Putamen (tissue), 1 donor: ENCODE data around the gene BICC1.
A peak's percentile ranks its signal among the peaks of the same experiment; 100 is the strongest.

ENCODE experiments used
- DNase-seq: peaks from one replicate; pipeline ENCODE4 v3.0.0-alpha.2; 2016; ENCODE audit warnings: low spot score

BICC1 gene

DNA sequence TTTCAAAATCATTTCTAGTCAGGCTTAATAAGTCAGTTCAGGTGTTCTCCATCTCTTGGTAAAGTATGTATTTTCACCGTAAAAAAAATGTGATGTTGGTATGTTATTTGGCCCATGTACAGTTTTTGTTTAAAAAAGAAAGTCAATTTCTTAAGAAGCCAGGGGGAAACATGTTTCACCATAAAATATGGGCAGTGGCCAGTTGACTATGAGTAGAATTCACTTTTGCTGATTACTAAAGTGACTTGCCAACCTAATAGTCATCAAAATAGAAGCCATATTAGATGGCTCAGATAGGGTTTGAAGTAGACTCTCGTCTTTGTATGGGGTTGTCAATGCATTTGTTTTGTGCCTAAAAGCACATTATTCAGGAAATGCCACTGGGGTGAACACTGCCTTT, 266.3 kb downstream of the BICC1 start:
- no peak for DNase-seq

GRCh38 chr10:58779594-58779993, 266.9 kb downstream of the BICC1 start:
- DNase-seq: no peak

GRCh38 chr10:58780476-58780875, 267.8 kb downstream of the BICC1 start:
- DNase-seq: no peak

GRCh38 chr10:58781873-58782488, 269.3 kb downstream of the BICC1 start:
- DNase-seq: peak; percentile 46

DNA sequence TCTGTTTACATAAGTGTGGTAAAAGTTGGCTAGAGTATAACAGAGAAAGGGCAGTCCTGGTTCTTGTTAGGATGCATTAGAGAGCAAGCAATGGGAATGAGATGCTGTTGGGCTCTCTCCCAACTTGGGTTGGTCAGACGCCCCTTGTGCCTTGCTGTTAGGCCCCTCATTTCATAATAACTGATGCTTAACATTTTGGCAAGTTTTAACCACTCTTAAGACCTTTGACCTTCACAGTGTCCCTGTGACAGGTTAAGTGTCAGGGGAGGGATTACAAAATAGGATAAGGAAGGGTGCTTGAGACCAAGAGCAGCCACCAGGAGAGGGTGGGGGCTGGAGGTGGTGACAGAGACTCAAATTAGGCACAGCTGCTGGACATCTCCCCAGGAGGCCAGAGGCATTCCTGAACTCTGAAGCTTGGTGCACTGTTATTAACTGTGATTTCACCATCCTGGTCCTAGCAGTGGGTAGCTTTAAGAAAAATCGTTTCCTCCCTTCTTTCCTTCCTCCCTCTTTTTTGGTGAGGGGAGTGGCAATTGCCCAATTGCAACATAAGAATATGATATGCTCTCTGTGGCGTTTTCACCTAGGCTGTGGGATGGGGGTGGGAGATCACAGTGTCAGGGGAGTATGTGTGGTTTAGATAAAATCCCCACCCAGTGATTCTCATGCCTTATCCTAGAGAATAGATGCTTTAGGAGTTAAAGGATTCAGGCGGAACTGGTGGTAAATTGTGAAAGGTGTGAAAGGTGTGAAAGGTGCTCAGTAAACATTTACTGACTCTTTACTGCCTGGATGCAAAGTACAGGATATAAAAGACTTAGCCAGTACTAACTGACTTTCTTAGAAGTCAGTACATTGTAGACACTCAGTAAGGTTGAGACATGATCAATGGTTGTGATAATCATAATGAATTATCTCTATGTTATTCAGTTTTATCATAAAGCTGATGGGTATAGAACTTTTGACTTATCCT, 270.5 kb downstream of the BICC1 start:
- no peak for DNase-seq

DNA sequence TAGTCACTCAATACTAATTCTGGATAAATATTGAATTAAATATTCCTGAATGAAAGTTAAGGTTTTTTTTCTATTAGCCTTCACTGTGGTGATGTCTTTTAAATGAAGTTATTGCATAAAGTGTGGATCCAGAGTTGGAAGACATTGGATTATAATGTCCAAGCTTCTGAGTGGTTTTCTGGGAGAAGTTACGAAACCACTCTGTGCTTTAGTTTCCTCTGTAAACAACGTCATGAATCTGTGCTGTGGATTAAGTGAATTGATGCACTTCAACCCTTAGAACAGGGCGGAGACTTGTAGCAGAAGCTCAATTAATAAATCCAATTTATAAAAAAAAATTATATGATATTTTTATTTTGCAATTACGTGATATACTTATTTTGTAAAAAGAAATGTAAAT, 271.7 kb downstream of the BICC1 start:
- no peak for DNase-seq

DNA sequence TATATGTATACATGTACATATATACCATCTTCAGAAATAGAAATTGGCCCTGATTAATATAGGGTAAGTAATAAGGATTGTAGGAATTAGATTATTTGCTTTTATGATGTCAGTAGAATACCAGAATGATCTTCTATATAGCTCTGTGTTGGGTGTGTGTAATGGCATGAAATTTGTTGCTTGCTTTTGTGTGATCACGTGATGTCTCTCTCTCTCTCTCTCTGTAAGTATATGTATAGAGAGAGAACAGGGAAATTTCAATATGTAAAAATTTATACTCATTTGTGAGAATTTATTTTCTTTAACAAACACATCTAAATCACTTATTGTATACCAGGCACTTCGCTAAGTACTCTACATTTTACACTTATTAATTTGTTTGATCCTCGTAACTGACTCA, 272.7 kb downstream of the BICC1 start:
- no peak for DNase-seq

GRCh38 chr10:58791137-58791536, 278.5 kb downstream of the BICC1 start:
- no peak for DNase-seq

DNA sequence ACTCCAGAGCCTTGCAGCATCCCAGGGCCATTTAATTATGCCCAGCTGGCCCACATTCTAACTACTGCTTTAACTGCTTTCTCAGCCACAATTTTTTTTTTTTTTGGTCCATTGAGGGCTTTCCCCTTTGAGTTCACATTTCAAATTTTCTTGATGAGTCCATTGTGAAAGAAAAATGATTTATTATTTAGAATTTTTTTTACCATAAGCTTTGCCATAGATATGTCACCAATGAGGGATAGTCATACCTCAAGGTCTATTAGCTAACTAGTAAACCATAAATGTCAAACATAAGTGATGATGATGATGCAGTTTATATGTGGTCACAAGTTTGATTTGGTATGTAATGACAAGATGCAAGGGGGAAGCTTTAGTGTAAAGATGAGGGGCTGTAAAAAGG, 282.9 kb downstream of the BICC1 start:
- no peak for DNase-seq

DNA sequence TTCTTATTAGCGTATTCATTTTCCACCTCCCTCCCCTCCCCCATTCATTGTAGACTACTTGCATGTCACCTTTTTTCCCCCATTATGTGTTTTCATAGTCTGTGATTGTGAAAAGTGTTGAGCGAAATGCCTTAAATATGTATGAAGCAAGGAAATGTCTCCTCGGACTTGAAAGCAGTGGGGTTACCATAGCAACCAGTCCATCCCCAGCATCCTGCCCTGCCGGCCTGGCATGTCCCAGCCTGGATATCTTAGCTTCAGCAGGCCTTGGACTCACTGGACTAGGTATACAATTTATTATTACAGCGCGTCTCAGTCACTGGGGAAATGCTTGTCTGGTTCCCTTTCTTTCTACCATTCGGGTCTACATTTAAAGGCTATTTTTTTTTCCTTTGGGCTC, 283.6 kb downstream of the BICC1 start:
- DNase-seq: no peak

DNA sequence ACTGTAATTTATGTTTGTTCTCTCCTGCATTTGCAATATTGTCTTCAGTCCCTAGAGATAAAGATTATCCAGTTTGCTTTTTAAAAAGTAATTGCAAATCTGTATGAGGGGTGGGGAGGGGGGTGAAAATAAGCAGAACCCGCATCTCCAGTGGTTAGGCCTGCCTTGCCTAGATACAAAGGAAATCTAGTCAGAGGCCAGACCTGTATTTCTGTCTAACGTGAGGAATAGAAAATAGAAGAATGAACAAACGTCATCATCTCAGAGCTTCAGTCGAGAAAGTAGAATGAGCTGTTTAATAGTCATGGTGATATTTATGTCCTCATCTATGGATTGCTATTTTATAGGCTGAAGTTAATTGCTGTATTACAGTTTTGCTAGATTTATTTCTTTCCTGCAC, 284.2 kb downstream of the BICC1 start:
- DNase-seq: no peak

- no peak for DNase-seq
These were observed 284.7 kb downstream of the BICC1 start for GRCh38 chr10:58797356-58797755.

DNA sequence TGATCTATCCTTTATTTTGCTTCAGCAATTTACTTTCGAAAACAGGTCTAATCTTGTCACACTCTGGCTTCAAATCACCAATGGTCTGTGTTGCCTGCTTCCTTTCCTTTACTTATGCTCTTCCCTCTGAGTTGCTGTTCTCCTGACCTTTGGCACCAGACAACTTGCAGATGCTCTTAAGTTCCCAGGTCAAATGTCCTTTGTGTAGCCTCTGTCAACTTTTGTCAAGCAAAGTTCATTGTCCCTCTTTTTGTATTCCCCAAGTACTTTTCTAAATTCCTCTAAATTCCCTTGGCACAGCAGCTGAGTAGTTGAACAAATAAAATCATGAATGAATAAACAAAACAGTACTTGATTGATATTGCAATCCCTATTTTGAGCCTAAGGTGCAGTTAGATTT, 289.4 kb downstream of the BICC1 start:
- no peak for DNase-seq

DNA sequence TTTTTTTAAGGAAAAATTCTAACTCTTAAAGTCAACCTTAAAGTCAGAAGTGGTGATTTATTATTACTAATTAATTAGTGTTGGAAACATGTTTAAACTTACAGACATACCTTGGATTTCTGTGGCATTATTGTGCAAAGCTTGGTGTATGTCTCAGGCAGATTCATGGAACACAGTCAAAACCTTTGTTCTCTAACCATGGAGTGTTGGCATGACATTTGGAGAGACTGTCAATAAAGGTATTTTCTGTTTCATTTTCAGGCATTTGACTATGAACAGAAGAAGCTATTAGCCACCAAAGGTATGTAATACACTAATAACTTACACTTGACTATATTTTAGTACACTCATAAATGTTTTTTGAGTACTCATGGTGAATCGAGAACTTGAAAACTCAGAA, 293.7 kb downstream of the BICC1 start:
- DNase-seq: no peak

DNA sequence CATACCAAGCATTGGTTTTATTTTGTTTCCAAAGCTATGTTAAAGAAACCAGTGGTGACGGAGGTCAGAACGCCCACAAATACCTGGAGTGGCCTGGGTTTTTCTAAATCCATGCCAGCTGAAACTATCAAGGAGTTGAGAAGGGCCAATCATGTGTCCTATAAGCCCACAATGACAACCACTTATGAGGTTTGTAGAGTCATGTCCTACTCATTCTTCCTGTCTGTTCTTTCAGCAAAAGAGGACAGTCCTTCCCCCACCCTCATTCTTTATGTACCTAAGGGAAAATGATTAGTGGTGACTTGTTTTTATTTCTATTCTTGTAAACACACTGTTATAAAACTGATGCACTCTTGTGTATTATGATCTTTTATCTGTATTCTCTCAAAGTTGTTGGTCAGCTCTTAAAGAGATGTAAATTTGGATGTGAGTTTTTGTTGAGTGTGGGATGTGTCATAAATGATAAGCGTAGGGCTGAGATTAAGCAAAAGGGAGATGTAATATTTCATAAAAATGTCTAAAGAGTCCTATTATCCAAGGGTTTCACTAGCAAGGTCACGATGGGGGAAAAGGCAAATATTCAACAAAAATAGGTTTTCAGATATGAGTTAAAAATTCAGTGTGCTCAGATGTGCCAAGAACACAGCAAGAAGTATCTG, 294.4 kb downstream of the BICC1 start:
- DNase-seq: no peak

GRCh38 chr10:58807629-58808022, 295.0 kb downstream of the BICC1 start:
- no peak for DNase-seq

DNA sequence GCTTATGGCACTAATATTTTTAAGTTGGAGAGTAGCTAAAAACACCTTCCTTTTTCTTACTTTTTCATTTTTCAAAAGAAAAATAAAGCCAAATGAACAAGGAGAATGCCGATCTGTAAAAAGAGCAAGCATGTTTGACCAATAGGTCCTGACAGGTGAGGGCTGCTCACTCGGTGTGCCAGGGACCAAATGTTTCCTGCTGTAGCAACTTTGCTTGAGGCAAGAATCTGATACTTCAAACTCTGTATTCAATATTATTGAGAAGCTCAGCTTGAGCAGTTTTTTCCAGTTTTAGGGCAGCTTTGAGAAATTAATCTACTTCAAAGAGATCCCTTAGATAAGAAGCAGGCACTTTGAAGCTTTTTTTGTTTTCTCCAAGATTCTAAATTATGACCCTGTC, 298.1 kb downstream of the BICC1 start:
- DNase-seq: no peak

GRCh38 chr10:58813573-58813972, 300.9 kb downstream of the BICC1 start:
- DNase-seq: no peak

DNA sequence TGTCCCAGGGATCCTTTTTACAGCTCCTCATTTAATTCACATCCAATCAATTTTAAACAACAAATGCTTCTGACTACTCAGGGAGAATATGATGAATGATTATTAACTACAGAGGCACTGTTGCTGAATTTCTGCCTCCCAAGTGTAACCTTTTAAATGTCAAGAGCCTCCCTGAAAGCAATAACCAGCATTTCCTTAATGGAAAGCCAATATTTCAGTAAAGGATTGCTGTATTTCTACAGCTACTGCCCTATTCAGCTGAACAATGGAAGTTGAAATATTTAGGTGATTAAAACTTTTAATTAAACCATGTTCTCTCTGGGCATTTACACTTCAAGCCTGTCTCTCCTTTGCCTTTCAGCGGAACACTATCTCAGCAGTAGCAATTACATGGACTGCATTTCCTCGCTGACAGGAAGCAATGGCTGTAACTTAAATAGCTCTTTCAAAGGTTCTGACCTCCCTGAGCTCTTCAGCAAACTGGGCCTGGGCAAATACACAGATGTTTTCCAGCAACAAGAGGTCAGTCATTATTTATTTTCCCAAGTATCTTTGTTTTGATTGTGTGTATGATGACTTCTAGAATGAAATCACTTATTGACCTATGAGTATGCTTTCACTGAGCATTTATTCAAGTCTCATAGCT, 304.7 kb downstream of the BICC1 start:
- peak; percentile 2 for DNase-seq

DNA sequence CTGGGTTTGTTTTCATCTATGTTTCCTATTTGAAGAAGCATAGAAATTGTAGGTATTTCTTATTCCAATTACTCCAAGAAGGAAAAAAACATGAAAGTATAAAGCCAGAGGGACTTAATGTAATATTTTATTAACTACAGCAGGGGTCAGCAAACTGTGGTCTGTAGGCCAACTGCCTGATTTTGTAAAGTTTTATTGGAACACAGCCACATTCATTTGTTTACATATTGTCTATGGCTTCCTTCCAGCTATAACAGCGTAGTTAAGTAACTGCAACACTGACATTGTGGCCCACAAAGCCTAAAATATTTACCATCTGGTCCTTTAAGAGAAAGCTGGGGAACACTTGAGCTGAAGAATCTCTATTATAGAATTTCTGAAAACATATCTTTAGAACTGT, 306.2 kb downstream of the BICC1 start:
- DNase-seq: no peak

GRCh38 chr10:58820386-58820785, 307.7 kb downstream of the BICC1 start:
- DNase-seq: no peak
